Thyroid gland (tissue), 4 donors: Measurements from ENCODE around the gene IGFL3.

Experiments
- CTCF ChIP-seq, 6 experiments: fragments of 200-600 bp in 3 of 6; fragments of 450-650 bp in 3 of 6; sonication (generic) in 3 of 6; IDR thresholded peaks; one replicate each; pipeline ENCODE4 v1.5.1; 2016 to 2019; ENCODE audit warnings: antibody characterized with exemption in 6 of 6, mild to moderate bottlenecking in 2 of 6, inconsistent platforms in 1 of 6, moderate library complexity in 1 of 6
- POLR2A ChIP-seq, 2 donors: fragments of 450-650 bp; IDR thresholded peaks; one replicate each; pipeline ENCODE4 v1.6.1; 2017; ENCODE audit warnings: antibody characterized with exemption in 2 of 2, mild to moderate bottlenecking in 2 of 2, moderate library complexity in 1 of 2

GRCh38 chr19:46111376-46111775 is 13.1 kb downstream of the IGFL3 start:
- no peak for TF ChIP-seq CTCF (IDR thresholded peaks at IDR 0.05)
- TF ChIP-seq POLR2A (IDR thresholded peaks at IDR 0.05), result no peak
